Keratinocyte (primary cell): ENCODE results near the gene PIK3AP1. TPM values are rescaled to one million over a fixed set of nuclear protein-coding genes. Genes with fewer than 3 reads are reported as not detected.

ENCODE experiments used
- polyA plus RNA-seq, 5 experiments: library from polyadenylated mRNA; depleted of rRNA in 3 of 5; stranded (reverse) in 3 of 5; stranded (forward) in 1 of 5; unstranded in 1 of 5; fragments of >200 nt; gene quantifications; 1 replicate in 1 of 5; 2 replicates in 3 of 5; 3 replicates in 1 of 5; pipeline versions ENCODE4 v1.2.1 to v1.2.3, GENCODE V29; 2011 to 2012; ENCODE audit warnings: missing spikeins in 2 of 5, low read depth in 1 of 5, low replicate concordance in 1 of 5
- small RNA-seq, 3 experiments: library from RNA; depleted of rRNA; stranded (forward); fragments of <200 nt; gene quantifications; one replicate each; pipeline ENCODE3, GENCODE V24; 2012; ENCODE audit warnings: low read depth in 3 of 3, low replicate concordance in 1 of 3; ENCODE audit not compliant: insufficient read length in 3 of 3

PIK3AP1 gene
- polyA plus RNA-seq, 1 donor (not counting 4 experiments of a cell fraction or from before 2014, with no cell fraction given) = not detected

Small RNA genes lying within 50 kb of the gene (small RNA-seq; reads per million reads assigned to genes)
- 0 reads per million in 3 experiments for gene RNA5SP324
- gene RNU6-1274P = 0 reads per million in 3 experiments

Other genes starting within 250 kb of the PIK3AP1 start
- 0.48 to 1.6 TPM (median 0.83 TPM) in 3 replicates for gene TLL2, start 206.6 kb downstream of the PIK3AP1 start, polyA plus RNA-seq
- 50.7 to 90.0 TPM (median 58.4 TPM) in 3 replicates for gene TM9SF3, start 133.5 kb downstream of the PIK3AP1 start, polyA plus RNA-seq
- 6.7 to 11.4 TPM (median 10.7 TPM) in 3 replicates for gene LCOR, start 111.8 kb upstream of the PIK3AP1 start, polyA plus RNA-seq